ENCODE measurements around the gene PRRT1. TPM values are rescaled to one million over a fixed set of nuclear protein-coding genes. Genes with fewer than 3 reads are reported as not detected.

PRRT1 gene
- total RNA-seq, 1 donor from 2014 or later: 1.3 TPM

DNA sequence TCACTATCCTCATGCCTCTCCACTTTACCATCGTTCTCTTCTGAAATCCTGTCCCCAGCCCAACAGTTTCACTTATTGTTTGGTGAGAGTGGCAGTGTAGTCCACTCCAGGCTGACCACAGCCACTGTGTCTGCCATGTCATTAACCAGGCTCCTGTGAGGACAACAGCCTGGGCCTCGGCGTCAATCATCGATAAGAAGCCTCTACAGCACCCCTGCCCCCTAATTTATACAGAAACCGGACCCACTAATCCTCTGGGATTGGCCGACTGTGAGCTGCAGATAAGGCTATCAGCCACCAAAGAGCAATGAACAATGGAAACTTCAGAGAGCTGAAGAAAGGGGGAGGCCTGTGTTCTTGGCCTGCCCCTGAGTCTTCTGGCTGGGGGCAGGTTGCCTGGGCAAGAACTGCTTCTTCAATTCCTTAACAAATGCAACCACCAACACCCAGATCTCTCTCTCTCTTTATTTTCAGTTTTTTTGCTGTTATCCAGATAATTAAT, 16.1 kb upstream of the PRRT1 start:
- TF ChIP-seq, protein P1, sequence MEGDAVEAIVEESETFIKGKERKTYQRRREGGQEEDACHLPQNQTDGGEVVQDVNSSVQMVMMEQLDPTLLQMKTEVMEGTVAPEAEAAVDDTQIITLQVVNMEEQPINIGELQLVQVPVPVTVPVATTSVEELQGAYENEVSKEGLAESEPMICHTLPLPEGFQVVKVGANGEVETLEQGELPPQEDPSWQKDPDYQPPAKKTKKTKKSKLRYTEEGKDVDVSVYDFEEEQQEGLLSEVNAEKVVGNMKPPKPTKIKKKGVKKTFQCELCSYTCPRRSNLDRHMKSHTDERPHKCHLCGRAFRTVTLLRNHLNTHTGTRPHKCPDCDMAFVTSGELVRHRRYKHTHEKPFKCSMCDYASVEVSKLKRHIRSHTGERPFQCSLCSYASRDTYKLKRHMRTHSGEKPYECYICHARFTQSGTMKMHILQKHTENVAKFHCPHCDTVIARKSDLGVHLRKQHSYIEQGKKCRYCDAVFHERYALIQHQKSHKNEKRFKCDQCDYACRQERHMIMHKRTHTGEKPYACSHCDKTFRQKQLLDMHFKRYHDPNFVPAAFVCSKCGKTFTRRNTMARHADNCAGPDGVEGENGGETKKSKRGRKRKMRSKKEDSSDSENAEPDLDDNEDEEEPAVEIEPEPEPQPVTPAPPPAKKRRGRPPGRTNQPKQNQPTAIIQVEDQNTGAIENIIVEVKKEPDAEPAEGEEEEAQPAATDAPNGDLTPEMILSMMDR (IDR thresholded peaks at IDR 0.05): no peak
- H3K36me3 Mint-ChIP-seq (ENCODE audit: low read depth): peaks cover 29% of the 10 kb centered on the region
- peak overlapping the region; percentile 15 for H3K27ac Mint-ChIP-seq (ENCODE audit: unreplicated experiment)
- H3K9me3 Mint-ChIP-seq (ENCODE audit: low read depth): no peaks in the 10 kb centered on the region
- peaks cover 8% of the 10 kb centered on the region for H3K4me1 Mint-ChIP-seq (ENCODE audit: low read depth)
- no peak overlapping the region for H3K4me3 Mint-ChIP-seq (ENCODE audit: unreplicated experiment)
- peak; percentile 30 for DNase-seq (ENCODE audit: low spot score)
- no peaks in the 10 kb centered on the region for H3K27me3 Mint-ChIP-seq (ENCODE audit: low read depth)

DNA sequence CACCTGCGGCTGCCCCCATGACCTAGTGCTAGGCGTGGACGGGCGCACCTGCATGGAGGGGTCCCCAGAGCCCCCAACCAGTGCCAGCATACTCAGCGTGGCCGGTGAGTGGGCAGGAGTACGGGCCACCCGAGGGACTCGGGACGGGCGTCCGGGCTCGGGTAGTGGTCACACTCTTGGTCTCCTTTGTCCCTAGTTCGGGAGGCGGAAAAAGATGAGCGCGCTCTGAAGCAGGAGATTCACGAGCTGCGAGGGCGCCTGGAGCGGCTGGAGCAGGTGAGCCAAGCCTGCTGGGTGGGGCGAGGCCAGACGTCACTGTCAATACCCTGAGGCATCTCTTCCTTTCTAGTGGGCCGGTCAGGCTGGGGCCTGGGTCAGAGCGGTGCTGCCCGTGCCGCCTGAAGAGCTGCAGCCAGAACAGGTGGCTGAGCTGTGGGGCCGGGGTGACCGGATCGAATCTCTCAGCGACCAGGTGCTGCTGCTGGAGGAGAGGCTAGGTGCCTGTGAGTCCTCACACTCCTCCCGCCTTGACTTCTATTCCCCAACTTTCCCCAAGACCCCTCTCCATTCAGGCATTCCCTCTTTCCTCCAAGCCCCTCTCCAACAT, 15.5 kb upstream of the PRRT1 start:
- no peaks in the 10 kb centered on the region for H3K9me3 Mint-ChIP-seq (ENCODE audit: low read depth)
- no peaks in the 10 kb centered on the region for H3K27me3 Mint-ChIP-seq (ENCODE audit: low read depth)
- H3K4me1 Mint-ChIP-seq (ENCODE audit: low read depth): peaks cover 4% of the 10 kb centered on the region
- H3K36me3 Mint-ChIP-seq (ENCODE audit: low read depth): peaks cover 32% of the 10 kb centered on the region
- no peak overlapping the region for H3K4me3 Mint-ChIP-seq (ENCODE audit: unreplicated experiment)
- DNase-seq (ENCODE audit: low spot score): peak; percentile 90
- TF ChIP-seq, protein P1 (IDR thresholded peaks at IDR 0.05): no peak
- H3K27ac Mint-ChIP-seq (ENCODE audit: unreplicated experiment): peak overlapping the region; percentile 15

DNA sequence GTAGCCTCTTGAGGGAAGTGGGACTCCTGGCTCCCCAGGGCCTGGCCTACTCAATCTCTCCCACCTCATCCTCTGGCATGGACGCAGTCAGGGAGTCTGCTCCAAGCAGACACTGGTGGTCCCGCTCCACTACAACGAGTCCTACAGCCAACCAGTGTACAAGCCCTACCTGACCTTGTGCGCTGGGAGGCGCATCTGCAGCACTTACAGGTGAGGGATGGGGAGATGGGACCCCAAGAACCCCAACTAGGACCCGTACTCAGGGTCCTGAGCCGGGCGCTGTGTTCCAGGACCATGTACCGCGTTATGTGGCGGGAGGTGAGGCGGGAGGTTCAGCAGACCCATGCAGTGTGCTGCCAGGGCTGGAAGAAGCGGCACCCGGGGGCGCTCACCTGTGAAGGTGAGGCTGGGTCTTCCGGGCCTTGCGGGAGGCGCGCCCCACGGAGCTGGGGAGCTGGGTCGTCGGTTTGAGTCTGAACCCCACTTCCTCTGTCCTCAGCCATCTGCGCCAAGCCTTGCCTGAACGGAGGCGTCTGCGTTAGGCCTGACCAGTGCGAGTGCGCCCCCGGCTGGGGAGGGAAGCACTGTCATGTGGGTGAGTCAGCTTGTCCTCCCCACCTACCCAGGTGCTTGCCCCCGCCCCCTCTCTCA, 14.8 kb upstream of the PRRT1 start:
- H3K4me3 Mint-ChIP-seq (ENCODE audit: unreplicated experiment): no peak overlapping the region
- peak; percentile 92 for DNase-seq (ENCODE audit: low spot score)
- TF ChIP-seq, protein P1 (IDR thresholded peaks at IDR 0.05): peak; percentile 27

DNA sequence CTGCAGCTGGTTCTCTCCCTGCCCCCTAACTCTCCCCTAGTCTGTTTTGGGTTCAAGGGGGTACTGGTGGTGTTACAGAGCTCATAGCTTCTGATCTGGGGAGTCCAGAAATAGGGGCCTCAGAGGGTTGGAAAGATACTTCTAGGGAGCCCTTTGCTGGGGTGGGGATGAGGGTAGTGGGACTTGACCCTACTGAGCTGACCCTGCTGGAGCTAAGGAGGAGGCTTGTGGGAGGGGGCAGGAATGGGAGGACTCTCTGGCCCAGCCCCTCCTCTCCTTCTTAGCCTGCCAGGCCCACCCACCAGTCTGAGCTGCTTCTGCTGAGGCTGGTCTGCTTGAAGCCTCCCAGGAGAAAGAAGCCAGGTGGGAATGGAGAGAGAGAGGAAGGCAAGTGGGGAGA, 12.6 kb upstream of the PRRT1 start, which contains the start of gene EGFL8:
Gene EGFL8, plus strand, starts transcription at position 301 of the 400 bp plus-strand sequence. CDS start 1,571 bp downstream, outside the sequence.
- no peak within 1 kb of the TSS for H3K4me3 Mint-ChIP-seq (ENCODE audit: unreplicated experiment)
- peaks cover 19% of the 10 kb centered on the region for H3K36me3 Mint-ChIP-seq (ENCODE audit: low read depth)
- no peaks in the 10 kb centered on the region for H3K27me3 Mint-ChIP-seq (ENCODE audit: low read depth)
- H3K9me3 Mint-ChIP-seq (ENCODE audit: low read depth): no peaks in the 10 kb centered on the region
- peak within 1 kb of the TSS; percentile 59 for H3K27ac Mint-ChIP-seq (ENCODE audit: unreplicated experiment)
- H3K4me1 Mint-ChIP-seq (ENCODE audit: low read depth): peaks cover 4% of the 10 kb centered on the region
- TF ChIP-seq, protein P1 (IDR thresholded peaks at IDR 0.05): no peak
- DNase-seq (ENCODE audit: low spot score): peak; percentile 26

More for the DNA sequence above, 14.8 kb upstream of the PRRT1 start:
- H3K9me3 Mint-ChIP-seq (ENCODE audit: low read depth): no peaks in the 10 kb centered on the region
- H3K4me1 Mint-ChIP-seq (ENCODE audit: low read depth): peaks cover 4% of the 10 kb centered on the region
- no peaks in the 10 kb centered on the region for H3K27me3 Mint-ChIP-seq (ENCODE audit: low read depth)
- H3K36me3 Mint-ChIP-seq (ENCODE audit: low read depth): peaks cover 32% of the 10 kb centered on the region
- no peak overlapping the region for H3K27ac Mint-ChIP-seq (ENCODE audit: unreplicated experiment)

DNA sequence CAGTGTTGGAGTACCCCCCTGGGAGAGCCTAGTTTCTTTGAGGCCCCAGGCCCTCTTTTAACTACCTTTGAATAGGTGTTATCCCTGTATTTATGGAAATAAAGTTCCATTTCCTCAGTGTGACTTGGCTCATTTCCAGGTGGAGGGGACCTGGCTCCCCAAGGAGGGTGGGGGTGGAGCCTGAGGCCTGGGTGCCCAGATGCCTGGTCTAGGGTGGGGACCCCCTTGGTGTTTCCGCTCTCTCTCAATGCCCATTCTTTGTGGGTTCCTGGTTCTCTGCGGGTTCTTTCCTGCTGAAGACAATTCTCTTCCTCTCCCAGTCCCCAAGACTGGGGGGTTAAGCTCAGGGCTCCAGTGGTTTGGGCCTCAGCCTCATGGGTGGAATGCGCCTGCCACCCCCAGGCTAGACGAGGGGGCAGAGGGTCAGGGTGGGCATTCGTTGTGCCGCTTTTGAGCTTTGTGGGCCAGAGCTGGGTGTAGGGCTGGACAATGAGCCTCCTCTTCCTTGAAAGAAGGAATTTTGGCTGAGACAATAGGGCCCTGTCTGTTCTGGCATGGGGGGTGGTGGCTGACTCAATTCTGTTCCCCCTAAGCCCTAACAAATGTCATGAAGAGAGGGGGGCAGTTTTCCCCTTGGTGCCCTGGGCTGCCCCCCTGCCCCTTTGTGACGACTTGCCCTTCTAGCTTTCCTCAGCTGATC, 12.0 kb upstream of the PRRT1 start:
- peak; percentile 35 for DNase-seq (ENCODE audit: low spot score)
- H3K27ac Mint-ChIP-seq (ENCODE audit: unreplicated experiment): peak overlapping the region; percentile 59
- H3K9me3 Mint-ChIP-seq (ENCODE audit: low read depth): no peaks in the 10 kb centered on the region
- peaks cover under 1% of the 10 kb centered on the region for H3K4me1 Mint-ChIP-seq (ENCODE audit: low read depth)
- TF ChIP-seq, protein P1 (IDR thresholded peaks at IDR 0.05): no peak
- H3K27me3 Mint-ChIP-seq (ENCODE audit: low read depth): no peaks in the 10 kb centered on the region
- H3K36me3 Mint-ChIP-seq (ENCODE audit: low read depth): peaks cover 16% of the 10 kb centered on the region
- H3K4me3 Mint-ChIP-seq (ENCODE audit: unreplicated experiment): no peak overlapping the region

Measured in chondrocyte (in vitro differentiated cells).